ENCODE data around the gene PDCD7. TPM values are rescaled to one million over a fixed set of nuclear protein-coding genes. Genes with fewer than 3 reads are reported as not detected.

Gene PDCD7
- total RNA-seq, 4 donors from 2014 or later: 12.4 to 22.1 (median 16.3) TPM

DNA sequence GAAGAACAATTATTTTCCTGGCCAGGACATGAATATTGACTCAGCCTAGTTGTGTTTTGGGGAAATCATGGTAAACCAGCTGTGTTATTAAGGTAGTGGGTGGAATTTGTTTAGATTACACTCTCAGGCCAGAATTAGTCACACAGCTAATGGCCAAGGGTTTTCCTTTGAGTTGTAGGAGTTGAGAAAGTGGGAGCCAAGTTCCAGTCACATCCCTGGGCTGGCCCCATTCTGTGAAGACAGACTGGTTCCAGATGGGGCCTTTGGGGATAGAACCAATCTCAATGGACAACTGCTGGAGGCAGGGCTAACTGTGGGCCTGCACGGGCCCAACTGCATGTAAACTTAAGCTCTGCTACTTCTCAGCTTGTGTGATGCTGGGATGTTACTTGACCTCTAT lies 64.4 kb downstream of the PDCD7 start:
- peak; percentile 50 for DNase-seq

DNA sequence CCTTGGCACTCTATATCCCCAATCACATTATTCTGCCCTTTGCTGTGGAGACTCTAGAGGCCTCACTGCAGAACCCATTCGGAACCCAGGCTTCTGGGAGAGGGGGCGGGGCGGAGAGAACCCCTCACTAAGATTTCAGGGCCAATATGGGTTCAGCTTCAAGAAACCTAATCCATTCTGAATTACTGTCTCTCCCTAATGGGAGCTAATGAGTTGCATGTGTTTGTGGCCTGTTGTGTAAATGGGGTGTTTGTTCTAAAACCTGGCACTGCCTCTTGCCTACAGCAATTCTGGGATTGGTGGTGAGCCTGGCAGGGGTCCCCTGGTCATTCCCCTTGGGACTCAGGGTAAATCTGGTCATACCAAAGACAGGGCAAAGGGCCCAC lies 65.2 kb downstream of the PDCD7 start:
- DNase-seq: no peak
- no peaks in the 10 kb centered on the region for H3K36me3 ChIP-seq
- H3K9me3 ChIP-seq: no peaks in the 10 kb centered on the region
- TF ChIP-seq POLR2A (IDR thresholded peaks at IDR 0.05) (no peak), EP300 (IDR thresholded peaks at IDR 0.05; ENCODE audit: low read depth) (no peak), POLR2AphosphoS5 (IDR thresholded peaks at IDR 0.05) (no peak)
- TF ChIP-seq, protein P1, sequence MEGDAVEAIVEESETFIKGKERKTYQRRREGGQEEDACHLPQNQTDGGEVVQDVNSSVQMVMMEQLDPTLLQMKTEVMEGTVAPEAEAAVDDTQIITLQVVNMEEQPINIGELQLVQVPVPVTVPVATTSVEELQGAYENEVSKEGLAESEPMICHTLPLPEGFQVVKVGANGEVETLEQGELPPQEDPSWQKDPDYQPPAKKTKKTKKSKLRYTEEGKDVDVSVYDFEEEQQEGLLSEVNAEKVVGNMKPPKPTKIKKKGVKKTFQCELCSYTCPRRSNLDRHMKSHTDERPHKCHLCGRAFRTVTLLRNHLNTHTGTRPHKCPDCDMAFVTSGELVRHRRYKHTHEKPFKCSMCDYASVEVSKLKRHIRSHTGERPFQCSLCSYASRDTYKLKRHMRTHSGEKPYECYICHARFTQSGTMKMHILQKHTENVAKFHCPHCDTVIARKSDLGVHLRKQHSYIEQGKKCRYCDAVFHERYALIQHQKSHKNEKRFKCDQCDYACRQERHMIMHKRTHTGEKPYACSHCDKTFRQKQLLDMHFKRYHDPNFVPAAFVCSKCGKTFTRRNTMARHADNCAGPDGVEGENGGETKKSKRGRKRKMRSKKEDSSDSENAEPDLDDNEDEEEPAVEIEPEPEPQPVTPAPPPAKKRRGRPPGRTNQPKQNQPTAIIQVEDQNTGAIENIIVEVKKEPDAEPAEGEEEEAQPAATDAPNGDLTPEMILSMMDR (IDR thresholded peaks at IDR 0.05): no peak
- in situ Hi-C loops (cut with MboI; ENCODE audit: low pct_ligation_motif_present in 1 of 4, low pct_unique_long_range_greater_than_20kb in 1 of 4, low sequenced_read_pairs in 3 of 4) (no loop called here), intact Hi-C loops (cut with DNase I; ENCODE audit: low total_unique reads) (no loop called here)
- WGBS, 2 donors (ENCODE audit: low coverage in 1 of 2): 79% methylated on average over 3 of the region's 3 CpGs; no CpG with 5 or more reads in 1 of the 2 donors
- H3K4me1 ChIP-seq: peaks cover 3 to 46% (median 31%) of the 10 kb centered on the region in 4 donors
- H3K27me3 ChIP-seq: peaks cover 18% of the 10 kb centered on the region
- H3K27ac ChIP-seq: peak overlapping the region; percentile 85 to 90 (median 86)
- H3K4me3 ChIP-seq: peak overlapping the region in 2 of 4 donors; percentile 42 to 43

More for the DNA sequence above, 64.4 kb downstream of the PDCD7 start:
- peaks cover 18% of the 10 kb centered on the region for H3K27me3 ChIP-seq
- in situ Hi-C loops (cut with MboI; ENCODE audit: low pct_ligation_motif_present in 1 of 4, low pct_unique_long_range_greater_than_20kb in 1 of 4, low sequenced_read_pairs in 3 of 4): no loop called here
- H3K9me3 ChIP-seq: no peaks in the 10 kb centered on the region
- peaks cover 3 to 42% (median 31%) of the 10 kb centered on the region in 4 donors for H3K4me1 ChIP-seq
- H3K27ac ChIP-seq: peak overlapping the region; percentile 85 to 90 (median 86)
- H3K36me3 ChIP-seq: no peaks in the 10 kb centered on the region
- WGBS, 2 donors (ENCODE audit: low coverage in 1 of 2): 50 to 60% methylated on average over 1 of the region's 1 CpG
- intact Hi-C loops (cut with DNase I; ENCODE audit: low total_unique reads): no loop called here
- H3K4me3 ChIP-seq: no peak overlapping the region
- TF ChIP-seq POLR2AphosphoS5 (IDR thresholded peaks at IDR 0.05): peak in 2 of 3 donors; percentile 47 to 66
- TF ChIP-seq EP300 (IDR thresholded peaks at IDR 0.05; ENCODE audit: low read depth): no peak

- Histone ChIP-seq H3K4me1 (peaks cover 3 to 51% (median 31%) of the 10 kb centered on the region in 4 donors), H3K27me3 (peaks cover 18% of the 10 kb centered on the region), H3K4me3 (peak within 1 kb of the TSS; percentile 32 to 50 (median 42)), H3K27ac (peak within 1 kb of the TSS; percentile 85 to 90 (median 86)), H3K36me3 (no peaks in the 10 kb centered on the region), H3K9me3 (no peaks in the 10 kb centered on the region)
- TF ChIP-seq POLR2A (IDR thresholded peaks at IDR 0.05) (no peak), POLR2AphosphoS5 (IDR thresholded peaks at IDR 0.05) (no peak), EP300 (IDR thresholded peaks at IDR 0.05; ENCODE audit: low read depth) (no peak)
- TF ChIP-seq, protein P1 (IDR thresholded peaks at IDR 0.05): no peak
- peak; percentile 37 for DNase-seq
- 4 to 60% methylated on average over 1 to 32 of the region's 66 CpGs for WGBS, 2 donors (ENCODE audit: low coverage in 1 of 2)
- in situ Hi-C loops (cut with MboI; ENCODE audit: low pct_ligation_motif_present in 1 of 4, low pct_unique_long_range_greater_than_20kb in 1 of 4, low sequenced_read_pairs in 3 of 4): no loop called here
- intact Hi-C loops (cut with DNase I; ENCODE audit: low total_unique reads): loop anchor here (1.0 kb wide), 1 partner anchor 20 kb away; no protein-coding TSS in a partner anchor
Measured at GRCh38 chr15:65067645-65068402, 65.8 kb downstream of the PDCD7 start, which contains the start of gene RASL12. RASL12 (minus strand) TSS chr15:65067991; CDS start chr15:65067835, 156 bp downstream.

Small RNA genes within 50 kb of the gene (small RNA-seq; reads per million reads assigned to genes)
- gene AC013553.1: 0 to 0.28 (median 0) reads per million in 4 donors

Other genes with a start within 250 kb of the PDCD7 start
- gene ANKDD1A, start 221.9 kb downstream of the PDCD7 start, total RNA-seq: 1 to 10 TPM in 3 of 4 donors, under 1 TPM in 1; 0.82 to 7.1 (median 3.2) TPM
- 10 to 100 TPM; 27.7 to 67.2 (median 53.0) TPM for gene SPG21, start 143.9 kb downstream of the PDCD7 start, total RNA-seq
- gene MTFMT, start 104.2 kb downstream of the PDCD7 start, total RNA-seq: 10 to 100 TPM in 3 of 4 donors, 1 to 10 TPM in 1; 9.8 to 40.5 (median 31.0) TPM
- 100 to 1,000 TPM in 2 of 4 donors, 10 to 100 TPM in 1, 1 to 10 TPM in 1; 3.4 to 150 (median 121) TPM for gene SLC51B, start 88.4 kb downstream of the PDCD7 start, total RNA-seq
- gene RASL12, start 65.8 kb downstream of the PDCD7 start, total RNA-seq: 10 to 100 TPM; 13.9 to 46.8 (median 16.4) TPM
- not detected for gene KBTBD13, start 57.1 kb downstream of the PDCD7 start, total RNA-seq
- 1 to 10 TPM; 2.0 to 8.2 (median 4.4) TPM for gene UBAP1L, start 18.6 kb downstream of the PDCD7 start, total RNA-seq
- gene CLPX, start 51.5 kb upstream of the PDCD7 start, total RNA-seq: 10 to 100 TPM; 12.0 to 72.2 (median 57.4) TPM
- 10 to 100 TPM in 3 of 4 donors, 1 to 10 TPM in 1; 8.1 to 89.6 (median 18.5) TPM for gene CILP, start 77.7 kb upstream of the PDCD7 start, total RNA-seq
- 10 to 100 TPM in 1 of 4 donors, 1 to 10 TPM in 3; 4.6 to 11.5 (median 7.5) TPM for gene PARP16, start 153.1 kb upstream of the PDCD7 start, total RNA-seq
- gene RNU5A-1, start 162.2 kb upstream of the PDCD7 start, total RNA-seq: not detected
- gene RNU5B-1, start 170.9 kb upstream of the PDCD7 start, total RNA-seq: not detected
- not detected for gene IGDCC3, start 244.2 kb upstream of the PDCD7 start, total RNA-seq

Measured in transverse colon (tissue), 4 donors.